ENCODE measurements around the gene NALF2.

Gene NALF2

GRCh38 chrX:69531031-69531755, 27.1 kb downstream of the NALF2 start:
- DNase-seq: no peak

GRCh38 chrX:69535661-69536060, 31.5 kb downstream of the NALF2 start:
- no peak for DNase-seq

- peak; percentile 79 for DNase-seq
Measured at GRCh38 chrX:69538321-69538876, 34.3 kb downstream of the NALF2 start.

- DNase-seq: no peak
Measured at GRCh38 chrX:69539437-69539836, 35.3 kb downstream of the NALF2 start.

- no peak for DNase-seq
Measured at GRCh38 chrX:69541956-69542355, 37.8 kb downstream of the NALF2 start.

GRCh38 chrX:69543572-69543971, 39.4 kb downstream of the NALF2 start:
- DNase-seq: no peak

- no peak for DNase-seq
Measured at GRCh38 chrX:69546417-69546816, 42.3 kb downstream of the NALF2 start.

- DNase-seq: no peak
Measured at GRCh38 chrX:69546978-69547377, 42.9 kb downstream of the NALF2 start.

GRCh38 chrX:69551421-69552009, 47.4 kb downstream of the NALF2 start:
- no peak for DNase-seq

- no peak for DNase-seq
Measured at GRCh38 chrX:69552512-69552911, 48.4 kb downstream of the NALF2 start.
